HG03064 (cell line): ENCODE data around the gene CFAP119.

Experiments
- ATAC-seq: cut with Tn5 transposase; IDR thresholded peaks from one replicate; pipeline ENCODE4 v1.9.1; 2021; ENCODE audit warnings: low read depth; ENCODE audit not compliant: unreplicated experiment

The CFAP119 gene

GRCh38 chr16:30741461-30741914 is 20.4 kb downstream of the CFAP119 start:
- ATAC-seq: no peak

- no peak for ATAC-seq
These were observed 21.3 kb downstream of the CFAP119 start for GRCh38 chr16:30740364-30741251.

DNA sequence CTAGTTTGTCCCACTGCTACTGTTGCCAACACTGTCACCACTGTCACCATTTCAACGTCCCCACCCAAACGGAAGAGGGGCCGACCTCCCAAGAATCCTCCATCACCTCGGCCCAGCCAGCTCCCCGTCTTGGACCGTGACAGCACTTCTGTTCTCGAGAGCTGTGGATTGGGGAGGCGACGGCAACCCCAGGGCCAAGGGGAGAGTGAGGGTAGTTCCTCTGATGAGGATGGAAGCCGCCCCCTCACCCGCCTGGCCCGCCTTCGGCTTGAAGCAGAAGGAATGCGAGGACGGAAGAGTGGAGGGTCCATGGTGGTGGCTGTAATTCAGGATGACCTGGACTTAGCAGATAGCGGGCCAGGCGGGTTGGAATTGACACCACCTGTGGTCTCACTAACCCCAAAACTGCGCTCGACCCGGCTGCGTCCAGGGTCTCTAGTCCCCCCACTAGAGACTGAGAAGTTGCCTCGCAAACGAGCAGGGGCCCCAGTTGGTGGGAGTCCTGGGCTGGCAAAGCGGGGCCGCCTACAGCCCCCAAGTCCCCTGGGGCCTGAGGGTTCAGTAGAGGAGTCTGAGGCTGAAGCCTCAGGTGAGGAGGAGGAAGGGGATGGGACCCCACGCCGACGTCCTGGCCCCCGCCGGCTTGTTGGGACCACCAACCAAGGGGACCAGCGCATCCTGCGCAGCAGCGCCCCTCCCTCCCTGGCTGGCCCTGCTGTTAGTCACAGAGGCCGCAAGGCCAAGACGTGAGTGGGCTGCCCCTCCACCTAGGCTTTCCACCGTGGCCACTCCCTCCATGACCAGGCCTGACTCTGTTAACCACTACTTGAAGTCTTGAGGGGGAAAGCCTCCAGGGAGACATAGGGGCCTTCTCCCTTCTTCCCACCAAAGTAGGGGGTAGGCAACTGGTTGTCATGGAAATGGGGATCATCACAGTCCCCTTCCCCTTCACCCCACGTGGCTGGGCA is 22.6 kb downstream of the CFAP119 start:
- ATAC-seq: no peak

DNA sequence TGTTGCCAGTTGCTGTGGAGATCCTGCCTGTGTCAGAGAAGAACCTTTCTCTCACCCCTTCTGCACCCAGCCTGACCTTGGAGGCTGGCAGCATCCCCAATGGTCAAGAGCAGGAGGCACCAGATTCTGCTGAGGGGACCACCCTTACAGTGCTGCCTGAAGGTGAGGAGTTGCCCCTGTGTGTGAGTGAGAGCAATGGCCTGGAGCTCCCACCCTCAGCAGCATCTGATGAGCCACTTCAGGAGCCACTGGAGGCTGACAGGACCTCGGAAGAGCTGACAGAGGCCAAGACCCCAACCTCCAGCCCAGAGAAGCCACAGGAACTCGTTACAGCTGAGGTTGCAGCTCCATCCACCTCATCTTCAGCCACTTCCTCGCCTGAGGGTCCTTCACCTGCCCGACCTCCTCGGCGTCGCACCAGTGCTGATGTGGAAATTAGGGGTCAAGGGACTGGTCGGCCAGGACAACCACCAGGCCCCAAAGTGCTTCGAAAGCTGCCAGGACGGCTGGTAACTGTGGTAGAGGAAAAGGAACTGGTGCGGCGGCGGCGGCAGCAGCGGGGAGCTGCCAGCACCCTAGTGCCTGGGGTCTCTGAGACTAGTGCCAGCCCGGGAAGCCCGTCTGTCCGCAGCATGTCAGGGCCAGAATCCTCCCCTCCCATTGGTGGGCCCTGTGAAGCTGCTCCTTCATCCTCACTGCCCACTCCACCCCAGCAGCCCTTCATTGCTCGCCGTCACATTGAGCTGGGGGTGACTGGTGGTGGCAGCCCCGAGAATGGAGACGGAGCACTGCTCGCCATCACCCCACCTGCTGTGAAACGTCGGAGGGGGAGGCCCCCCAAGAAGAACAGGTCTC is 23.8 kb downstream of the CFAP119 start:
- no peak for ATAC-seq

- no peak for ATAC-seq
These were observed 24.7 kb downstream of the CFAP119 start for GRCh38 chr16:30736995-30737793.

- no peak for ATAC-seq
These were observed 30.5 kb downstream of the CFAP119 start for GRCh38 chr16:30731411-30731810.

GRCh38 chr16:30728899-30729672 is 32.8 kb downstream of the CFAP119 start:
- no peak for ATAC-seq

DNA sequence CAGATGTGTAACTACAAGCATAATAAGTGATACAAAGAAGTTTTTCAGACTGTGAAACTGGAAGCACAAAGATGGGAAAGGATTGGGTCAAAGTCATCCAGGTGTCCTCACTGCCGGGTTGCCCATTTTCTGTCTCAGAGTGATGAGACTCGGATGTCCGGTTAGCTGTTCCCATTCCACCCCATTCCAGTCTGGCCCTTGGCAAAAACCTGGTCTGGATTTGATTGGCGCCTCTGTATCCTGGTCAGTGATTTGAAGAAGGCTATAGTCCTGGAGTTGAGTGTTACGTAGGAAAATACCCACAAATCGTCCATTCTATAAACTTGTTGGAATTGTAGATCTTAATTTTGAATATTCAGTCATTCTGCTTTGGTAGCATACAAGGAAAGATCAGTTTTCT is 33.5 kb downstream of the CFAP119 start:
- no peak for ATAC-seq

- no peak for ATAC-seq
These were observed 36.5 kb downstream of the CFAP119 start for GRCh38 chr16:30725418-30725792.

DNA sequence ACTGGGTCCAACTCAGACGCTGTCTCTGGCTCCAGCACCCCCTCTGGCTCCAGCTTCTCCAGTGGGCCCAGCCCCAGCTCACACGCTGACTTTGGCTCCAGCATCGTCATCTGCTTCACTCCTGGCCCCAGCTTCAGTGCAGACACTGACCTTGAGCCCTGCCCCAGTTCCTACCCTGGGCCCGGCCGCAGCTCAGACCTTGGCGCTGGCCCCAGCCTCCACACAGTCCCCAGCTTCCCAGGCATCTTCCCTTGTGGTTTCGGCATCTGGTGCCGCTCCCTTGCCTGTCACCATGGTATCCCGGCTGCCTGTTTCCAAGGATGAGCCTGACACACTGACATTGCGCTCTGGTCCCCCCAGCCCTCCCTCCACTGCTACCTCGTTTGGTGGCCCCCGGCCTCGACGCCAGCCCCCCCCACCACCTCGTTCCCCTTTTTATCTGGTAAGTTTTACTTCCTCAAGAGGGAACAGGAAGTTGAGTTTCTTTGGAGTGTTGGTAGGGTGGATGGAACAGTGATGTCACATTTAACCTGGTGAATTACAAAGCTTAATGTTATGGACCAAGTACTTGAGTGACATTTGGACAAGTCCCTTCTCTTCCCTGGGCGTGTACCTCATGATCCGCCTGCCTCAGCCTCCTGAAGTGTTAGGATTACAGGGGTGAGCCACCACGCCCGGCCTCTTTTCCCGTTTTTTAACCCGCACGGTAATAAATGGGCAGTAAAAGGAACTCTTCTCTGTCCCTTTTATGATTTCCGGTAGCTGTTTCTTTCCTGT is 37.0 kb downstream of the CFAP119 start:
- no peak for ATAC-seq

DNA sequence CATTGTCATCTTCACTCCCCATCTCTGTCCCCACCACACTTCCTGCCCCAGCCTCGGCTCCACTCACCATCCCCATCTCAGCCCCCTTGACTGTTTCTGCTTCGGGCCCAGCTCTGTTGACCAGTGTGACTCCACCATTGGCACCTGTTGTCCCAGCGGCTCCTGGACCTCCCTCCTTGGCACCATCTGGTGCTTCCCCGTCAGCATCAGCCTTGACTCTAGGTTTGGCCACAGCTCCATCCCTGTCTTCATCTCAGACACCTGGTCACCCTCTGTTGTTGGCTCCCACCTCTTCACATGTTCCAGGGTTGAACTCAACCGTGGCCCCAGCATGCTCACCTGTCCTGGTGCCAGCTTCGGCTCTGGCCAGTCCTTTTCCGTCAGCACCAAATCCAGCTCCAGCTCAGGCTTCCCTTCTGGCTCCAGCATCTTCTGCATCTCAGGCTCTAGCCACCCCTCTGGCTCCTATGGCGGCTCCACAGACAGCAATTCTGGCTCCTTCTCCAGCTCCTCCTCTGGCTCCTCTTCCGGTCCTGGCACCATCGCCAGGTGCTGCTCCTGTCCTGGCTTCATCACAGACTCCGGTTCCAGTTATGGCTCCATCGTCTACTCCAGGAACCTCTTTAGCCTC is 38.0 kb downstream of the CFAP119 start:
- ATAC-seq: no peak

DNA sequence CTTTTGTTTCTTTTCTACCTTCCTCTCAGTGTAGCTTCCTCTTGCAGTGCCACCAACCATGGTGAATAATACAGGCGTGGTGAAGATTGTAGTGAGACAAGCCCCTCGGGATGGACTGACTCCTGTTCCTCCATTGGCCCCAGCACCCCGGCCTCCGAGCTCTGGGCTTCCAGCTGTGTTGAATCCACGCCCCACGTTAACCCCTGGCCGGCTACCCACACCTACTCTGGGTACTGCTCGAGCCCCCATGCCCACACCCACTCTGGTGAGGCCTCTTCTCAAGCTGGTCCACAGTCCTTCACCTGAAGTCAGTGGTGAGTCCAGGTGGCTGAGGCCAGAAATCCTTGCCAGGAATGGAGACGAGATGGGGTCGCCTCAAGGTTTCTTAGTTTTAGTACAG is 38.9 kb downstream of the CFAP119 start:
- ATAC-seq: no peak

DNA sequence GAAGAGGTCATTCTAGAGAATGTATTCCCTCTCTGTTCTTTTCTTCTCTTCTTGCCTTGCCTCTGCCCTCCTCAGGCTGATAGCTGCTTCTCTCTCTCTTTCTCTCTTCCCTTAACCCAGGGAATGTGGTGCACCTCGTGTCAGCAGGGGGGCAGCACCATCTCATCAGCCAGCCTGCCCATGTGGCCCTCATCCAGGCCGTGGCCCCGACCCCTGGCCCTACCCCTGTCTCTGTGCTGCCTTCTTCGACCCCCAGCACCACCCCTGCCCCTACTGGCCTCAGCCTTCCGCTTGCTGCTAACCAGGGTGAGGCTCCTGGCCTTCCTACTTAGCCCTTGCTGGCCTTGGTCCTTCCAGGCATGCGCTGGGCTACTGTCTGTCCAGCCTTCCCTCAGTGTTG is 39.4 kb downstream of the CFAP119 start:
- no peak for ATAC-seq

- ATAC-seq: no peak
These were observed 40.3 kb downstream of the CFAP119 start for GRCh38 chr16:30721606-30722005.

GRCh38 chr16:30721167-30721566 is 40.7 kb downstream of the CFAP119 start:
- no peak for ATAC-seq

GRCh38 chr16:30720694-30721093 is 41.2 kb downstream of the CFAP119 start:
- ATAC-seq: no peak

GRCh38 chr16:30720086-30720485 is 41.8 kb downstream of the CFAP119 start:
- no peak for ATAC-seq
